Natural killer cell (primary cell): ENCODE measurements around the gene CISD3. TPM values are rescaled to one million over a fixed set of nuclear protein-coding genes. Genes with fewer than 3 reads are reported as not detected.
A peak's percentile ranks its signal among the peaks of the same experiment; 100 is the strongest.

ENCODE experiments used
- ATAC-seq, 3 donors: fragments of 150-1000 bp in 2 of 3; fragments of 200-7000 bp in 1 of 3; cut with Tn5 transposase; 1 replicate in 1 of 3; 2 replicates in 2 of 3; pipeline ENCODE4 v1.10.0; 2021; ENCODE audit warnings: mild to moderate bottlenecking in 2 of 3, moderate library complexity in 2 of 3
- DNase-seq, 2 donors: peaks; one replicate each; pipeline versions ENCODE4 v3.0.0 to v3.0.0-alpha.2; 2013 to 2021; ENCODE audit warnings: mixed read lengths in 1 of 2
- H3K27ac ChIP-seq: one replicate; pipeline ENCODE4 v1.5.1; 2013; ENCODE audit warnings: mild to moderate bottlenecking, low read length
- H3K27me3 ChIP-seq: one replicate; pipeline ENCODE4 v1.6.1; 2013; ENCODE audit warnings: low read length; ENCODE audit not compliant: control insufficient read depth, insufficient read depth
- H3K36me3 ChIP-seq: one replicate; pipeline ENCODE4 v1.6.1; 2013; ENCODE audit warnings: low read length; ENCODE audit not compliant: control insufficient read depth, insufficient read depth
- H3K4me1 ChIP-seq: one replicate; pipeline ENCODE4 v1.6.1; 2013; ENCODE audit warnings: low read length; ENCODE audit not compliant: control insufficient read depth, insufficient read depth
- H3K4me3 ChIP-seq: one replicate; pipeline ENCODE4 v1.5.1; 2013; ENCODE audit warnings: low read length
- H3K9me3 ChIP-seq: one replicate; pipeline ENCODE4 v1.6.1; 2013; ENCODE audit warnings: low read length; ENCODE audit not compliant: control insufficient read depth, insufficient read depth
- H3K27ac Mint-ChIP-seq, 2 donors: one replicate each; pipeline ENCODE4 v1.8.0; 2022; ENCODE audit warnings: mild to moderate bottlenecking in 2 of 2, mixed read lengths in 2 of 2, moderate library complexity in 1 of 2
- H3K27me3 Mint-ChIP-seq, 2 donors: one replicate each; pipeline ENCODE4 v1.8.0; 2022; ENCODE audit warnings: low read depth in 2 of 2, mixed read lengths in 2 of 2
- H3K36me3 Mint-ChIP-seq: one replicate; pipeline ENCODE4 v1.8.0; 2022; ENCODE audit warnings: mixed read lengths
- H3K4me1 Mint-ChIP-seq, 2 donors: one replicate each; pipeline ENCODE4 v1.8.0; 2022; ENCODE audit warnings: mixed read lengths in 2 of 2
- H3K4me3 Mint-ChIP-seq: one replicate; pipeline ENCODE4 v1.8.0; 2022; ENCODE audit warnings: mild to moderate bottlenecking, moderate library complexity, mixed read lengths
- H3K9me3 Mint-ChIP-seq, 2 donors: one replicate each; pipeline ENCODE4 v1.8.0; 2022; ENCODE audit warnings: mixed read lengths in 2 of 2
- WGBS: methylation state at CpG from one replicate; pipeline ENCODE4 v1.1.7; 2013; ENCODE audit warnings: missing lambda C conversion rate; ENCODE audit not compliant: insufficient coverage; 5-methylcytosine and 5-hydroxymethylcytosine counted together
- intact Hi-C: fragments of 100-400 bp; cut with micrococcal nuclease; formaldehyde crosslinking; loops from one replicate; pipeline ENCODE4 v1.14.2; 2022
- total RNA-seq, 4 donors: library from RNA; stranded (reverse); fragments of 120-200 nt in 1 of 4; gene quantifications; one replicate each; pipeline versions ENCODE4 v1.2.3 to v1.2.4, GENCODE V29; 2013 to 2022
- TF ChIP-seq, protein P1 (sequence below): fragments of 200-600 bp; IDR thresholded peaks from one replicate; pipeline ENCODE4 v1.8.0; 2022; ENCODE audit warnings: antibody characterized with exemption

Gene CISD3
- total RNA-seq, 3 donors from 2014 or later (not counting 1 experiment from before 2014, with no cell fraction given) = 32.6 to 37.4 (median 33.9) TPM

DNA sequence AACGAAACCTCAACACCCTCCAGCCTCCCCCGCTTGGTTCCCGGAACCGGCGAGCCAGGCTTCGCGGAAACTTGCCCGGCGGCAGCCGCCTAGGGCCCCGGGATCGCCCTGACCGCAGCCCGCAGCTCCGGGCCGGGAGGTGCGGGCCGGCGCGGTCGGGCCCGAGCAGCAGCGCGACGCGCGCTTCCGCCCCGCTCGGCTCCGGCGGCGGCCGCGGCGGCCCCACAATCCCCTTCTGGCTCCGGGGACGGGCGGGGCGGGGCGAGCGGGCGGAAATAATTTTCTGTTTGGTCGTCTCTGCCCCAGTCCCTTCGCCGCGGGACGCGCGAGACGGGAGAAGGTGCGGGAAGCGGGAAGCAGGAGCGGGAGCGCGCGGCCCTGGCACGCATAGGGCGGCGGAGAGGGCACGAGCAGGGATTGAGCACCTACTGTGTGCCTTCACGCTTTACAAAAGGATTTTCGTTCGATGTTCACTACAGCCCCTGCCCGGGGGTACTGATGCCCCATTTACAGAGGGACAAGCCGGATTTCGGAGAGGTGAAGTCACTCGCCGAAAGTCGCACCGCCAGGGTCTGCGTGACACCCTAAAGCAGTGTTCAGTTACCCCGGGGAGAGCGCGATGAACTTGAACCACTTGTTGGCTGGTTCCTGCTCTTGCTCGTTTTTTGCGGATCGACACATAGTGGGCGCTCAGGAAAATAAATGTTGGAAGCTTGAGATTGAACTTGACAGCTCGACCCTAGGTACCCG lies 27.8 kb upstream of the CISD3 start:
- H3K9me3 Mint-ChIP-seq = no peaks in the 10 kb centered on the region
- H3K27me3 Mint-ChIP-seq = no peaks in the 10 kb centered on the region
- H3K36me3 Mint-ChIP-seq = no peaks in the 10 kb centered on the region
- intact Hi-C loops = loop anchor here (1.0 to 10.0 kb wide), 4 partner anchors 26 to 170 kb away; partner anchors contain the start of genes LASP1 and PSMB3
- peak overlapping the region; percentile 95 for H3K27ac ChIP-seq
- peak; percentile 17 to 66 (median 48) for ATAC-seq
- peak; percentile 76 to 89 for DNase-seq
- H3K4me1 ChIP-seq = peaks cover 57% of the 10 kb centered on the region
- WGBS = under 1% methylated on average over 81 of the region's 81 CpGs
- TF ChIP-seq, protein P1, sequence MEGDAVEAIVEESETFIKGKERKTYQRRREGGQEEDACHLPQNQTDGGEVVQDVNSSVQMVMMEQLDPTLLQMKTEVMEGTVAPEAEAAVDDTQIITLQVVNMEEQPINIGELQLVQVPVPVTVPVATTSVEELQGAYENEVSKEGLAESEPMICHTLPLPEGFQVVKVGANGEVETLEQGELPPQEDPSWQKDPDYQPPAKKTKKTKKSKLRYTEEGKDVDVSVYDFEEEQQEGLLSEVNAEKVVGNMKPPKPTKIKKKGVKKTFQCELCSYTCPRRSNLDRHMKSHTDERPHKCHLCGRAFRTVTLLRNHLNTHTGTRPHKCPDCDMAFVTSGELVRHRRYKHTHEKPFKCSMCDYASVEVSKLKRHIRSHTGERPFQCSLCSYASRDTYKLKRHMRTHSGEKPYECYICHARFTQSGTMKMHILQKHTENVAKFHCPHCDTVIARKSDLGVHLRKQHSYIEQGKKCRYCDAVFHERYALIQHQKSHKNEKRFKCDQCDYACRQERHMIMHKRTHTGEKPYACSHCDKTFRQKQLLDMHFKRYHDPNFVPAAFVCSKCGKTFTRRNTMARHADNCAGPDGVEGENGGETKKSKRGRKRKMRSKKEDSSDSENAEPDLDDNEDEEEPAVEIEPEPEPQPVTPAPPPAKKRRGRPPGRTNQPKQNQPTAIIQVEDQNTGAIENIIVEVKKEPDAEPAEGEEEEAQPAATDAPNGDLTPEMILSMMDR = no peak
- H3K27me3 ChIP-seq = no peaks in the 10 kb centered on the region
- no peaks in the 10 kb centered on the region for H3K9me3 ChIP-seq
- peaks cover 44 to 72% of the 10 kb centered on the region in 2 donors for H3K4me1 Mint-ChIP-seq
- H3K36me3 ChIP-seq = no peaks in the 10 kb centered on the region
- peak overlapping the region; percentile 98 for H3K4me3 Mint-ChIP-seq
- H3K4me3 ChIP-seq = peak overlapping the region; percentile 77
- H3K27ac Mint-ChIP-seq = peak overlapping the region; percentile 98 to 100

DNA sequence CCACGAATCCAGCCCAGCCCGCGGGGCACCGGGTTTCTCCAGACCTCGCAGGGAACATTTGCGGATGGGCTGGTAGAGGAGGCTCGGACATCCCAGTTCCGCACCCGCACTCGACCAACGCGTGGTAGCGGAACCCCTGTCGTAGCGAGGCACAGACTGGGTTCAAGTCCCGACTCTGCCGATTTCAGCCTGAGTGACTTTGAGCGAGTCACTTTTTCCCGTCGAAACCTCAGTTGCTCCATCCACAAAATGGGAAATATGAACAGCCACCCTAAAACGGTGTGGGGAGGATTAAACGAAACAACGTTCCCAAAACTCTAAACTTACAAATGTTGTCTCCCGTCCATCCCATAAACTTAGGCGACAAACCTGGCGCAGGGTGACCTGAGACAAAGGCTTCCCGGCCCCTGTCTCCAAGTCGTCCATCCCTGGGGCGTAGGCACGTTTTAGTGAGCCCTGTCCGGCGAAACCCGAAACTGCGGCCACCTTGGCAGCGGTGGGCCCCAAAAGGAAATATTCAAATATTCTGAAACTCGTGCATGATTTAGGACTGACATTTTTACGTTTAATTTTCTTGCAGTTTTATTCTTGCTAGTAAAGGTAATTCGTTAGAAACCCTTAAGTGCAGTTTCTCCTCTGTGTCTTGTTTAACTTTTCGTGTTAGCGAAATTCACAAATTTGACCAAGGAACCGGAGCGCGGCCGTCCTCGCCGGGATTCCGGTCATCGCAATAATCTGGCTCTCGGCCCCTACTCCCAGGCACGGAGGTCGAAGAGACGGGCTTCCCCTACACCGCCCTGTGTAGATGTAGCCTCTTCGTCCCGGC lies 27.0 kb upstream of the CISD3 start:
- no peak for DNase-seq
- WGBS = 1% methylated on average over 55 of the region's 55 CpGs

DNA sequence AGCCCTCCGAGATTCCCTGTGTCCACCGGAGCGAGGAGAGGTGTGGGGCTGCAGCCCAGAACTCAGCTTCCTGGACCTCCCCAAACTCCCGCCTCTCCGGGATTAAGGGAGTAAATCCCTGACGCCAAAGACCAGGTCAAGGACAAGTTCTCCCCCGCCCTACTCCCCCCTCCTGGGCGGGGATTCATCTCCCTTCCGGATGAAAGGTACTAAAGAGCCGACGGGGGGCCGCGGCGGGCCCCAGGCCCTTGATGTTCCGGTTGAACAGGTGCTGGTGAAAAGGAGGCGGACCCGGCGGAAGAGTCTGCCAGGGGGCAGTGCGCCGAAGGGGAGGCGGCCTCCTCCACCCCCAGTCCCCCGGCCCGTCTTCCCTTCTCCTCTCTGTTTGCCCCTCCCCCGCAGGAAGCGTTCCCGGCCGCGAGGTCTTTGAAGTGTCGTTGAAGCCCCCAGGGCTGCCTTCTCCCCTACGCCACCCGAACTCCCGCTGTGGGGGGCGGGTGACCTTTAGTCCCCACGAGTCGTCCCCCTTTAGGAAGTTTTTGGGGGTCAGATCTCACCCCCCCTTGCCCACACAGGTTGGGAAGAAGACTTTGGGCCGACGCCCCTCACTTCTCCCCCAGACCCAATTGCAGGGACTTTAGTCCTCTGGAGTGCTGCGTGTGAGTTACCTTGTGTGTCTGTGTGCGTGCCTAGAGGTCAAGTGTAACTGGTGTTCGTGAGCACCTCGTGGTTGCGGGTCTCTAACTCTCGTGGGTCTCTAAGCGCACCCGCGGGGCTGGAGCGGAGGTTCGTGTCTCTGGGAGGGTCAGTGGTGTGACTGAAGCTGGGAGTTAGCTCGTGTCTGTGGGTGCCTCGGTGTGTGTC lies 26.2 kb upstream of the CISD3 start:
- H3K27me3 Mint-ChIP-seq = no peaks in the 10 kb centered on the region
- whole genome bisulfite sequencing = under 1% methylated on average over 46 of the region's 50 CpGs
- H3K27me3 ChIP-seq = no peaks in the 10 kb centered on the region
- H3K27ac ChIP-seq = peak overlapping the region; percentile 95
- no peaks in the 10 kb centered on the region for H3K36me3 Mint-ChIP-seq
- no peaks in the 10 kb centered on the region for H3K9me3 Mint-ChIP-seq
- peak overlapping the region; percentile 98 to 100 for H3K27ac Mint-ChIP-seq
- H3K36me3 ChIP-seq = peaks cover 14% of the 10 kb centered on the region
- H3K4me3 ChIP-seq = peak overlapping the region; percentile 77
- DNase-seq (peak; percentile 60 to 79), ATAC-seq (peak in 1 of 3 donors; percentile 2)
- intact Hi-C loops = loop anchor here (2.0 to 10.0 kb wide), 3 partner anchors 27 to 168 kb away; partner anchors contain the start of genes LASP1 and PSMB3
- H3K4me1 Mint-ChIP-seq = peaks cover 47 to 79% of the 10 kb centered on the region in 2 donors
- TF ChIP-seq, protein P1 = no peak
- H3K4me3 Mint-ChIP-seq = peak overlapping the region; percentile 98
- no peaks in the 10 kb centered on the region for H3K9me3 ChIP-seq
- peaks cover 67% of the 10 kb centered on the region for H3K4me1 ChIP-seq

More for the DNA sequence above, 27.0 kb upstream of the CISD3 start:
- H3K4me3 ChIP-seq = peak overlapping the region; percentile 77
- H3K27ac ChIP-seq = peak overlapping the region; percentile 95
- H3K27ac Mint-ChIP-seq = peak overlapping the region; percentile 98 to 100
- TF ChIP-seq, protein P1 = no peak
- peak overlapping the region; percentile 98 for H3K4me3 Mint-ChIP-seq
- no peaks in the 10 kb centered on the region for H3K27me3 ChIP-seq
- H3K27me3 Mint-ChIP-seq = no peaks in the 10 kb centered on the region
- no peaks in the 10 kb centered on the region for H3K36me3 Mint-ChIP-seq
- peaks cover 8% of the 10 kb centered on the region for H3K36me3 ChIP-seq
- H3K9me3 ChIP-seq = no peaks in the 10 kb centered on the region
- H3K4me1 Mint-ChIP-seq = peaks cover 45 to 74% of the 10 kb centered on the region in 2 donors
- intact Hi-C loops = loop anchor here (1.0 to 10.0 kb wide), 4 partner anchors 25 to 169 kb away; partner anchors contain the start of genes LASP1 and PSMB3
- peaks cover 65% of the 10 kb centered on the region for H3K4me1 ChIP-seq
- no peaks in the 10 kb centered on the region for H3K9me3 Mint-ChIP-seq
- no peak for ATAC-seq
